Left ventricle myocardium inferior (tissue), 1 donor: ENCODE results near the gene SOD1. TPM values are rescaled to one million over a fixed set of nuclear protein-coding genes. Genes with fewer than 3 reads are reported as not detected.

Source experiments
- DNase-seq: peaks from one replicate; pipeline ENCODE4 v3.0.0-alpha.2; 2020
- H3K27ac ChIP-seq: fragments of 200-600 bp; replicated peaks from 2 replicates; pipeline ENCODE4 v1.8.0; 2021
- H3K27me3 ChIP-seq: fragments of 200-600 bp; 2 replicates; pipeline ENCODE4 v1.8.0; 2021; ENCODE audit warnings: low read depth
- H3K36me3 ChIP-seq: fragments of 200-600 bp; 2 replicates; pipeline ENCODE4 v1.8.0; 2021
- H3K4me1 ChIP-seq: fragments of 200-600 bp; 2 replicates; pipeline ENCODE4 v1.8.0; 2021
- H3K4me3 ChIP-seq: fragments of 200-600 bp; 2 replicates; pipeline ENCODE4 v1.8.0; 2021; ENCODE audit warnings: mild to moderate bottlenecking, moderate library complexity
- H3K9me3 ChIP-seq: fragments of 200-600 bp; replicated peaks from 2 replicates; pipeline ENCODE4 v1.8.0; 2021
- intact Hi-C: fragments of 100-400 bp; cut with micrococcal nuclease; formaldehyde crosslinking; loops from one replicate; pipeline ENCODE4 v1.11.0; 2022
- total RNA-seq: library from RNA; stranded (reverse); fragmentation: NEBNext Ultra II Directional; extraction: Animal tissue kit (Norgen Biotek cat#: 25700); gene quantifications from one replicate; pipeline ENCODE4 v1.2.1, GENCODE V29; 2021
- TF ChIP-seq, protein P1 (sequence below): fragments of 200-600 bp; IDR thresholded peaks from 2 replicates; pipeline ENCODE4 v1.8.0; 2021; ENCODE audit warnings: antibody characterized with exemption, mild to moderate bottlenecking, borderline replicate concordance
- donor health status: DM: no; HTN: yes; CAD: no; lungs with severe emphysema.

The SOD1 gene
- total RNA-seq, 1 donor from 2014 or later: 421 TPM

GRCh38 chr21:31677047-31677446 is 17.6 kb downstream of the SOD1 start:
- Histone ChIP-seq H3K36me3 (peaks cover 23% of the 10 kb centered on the region), H3K9me3 (no peaks in the 10 kb centered on the region), H3K4me1 (no peaks in the 10 kb centered on the region), H3K27me3 (no peaks in the 10 kb centered on the region), H3K4me3 (no peak overlapping the region), H3K27ac (no peak overlapping the region)
- TF ChIP-seq, protein P1, sequence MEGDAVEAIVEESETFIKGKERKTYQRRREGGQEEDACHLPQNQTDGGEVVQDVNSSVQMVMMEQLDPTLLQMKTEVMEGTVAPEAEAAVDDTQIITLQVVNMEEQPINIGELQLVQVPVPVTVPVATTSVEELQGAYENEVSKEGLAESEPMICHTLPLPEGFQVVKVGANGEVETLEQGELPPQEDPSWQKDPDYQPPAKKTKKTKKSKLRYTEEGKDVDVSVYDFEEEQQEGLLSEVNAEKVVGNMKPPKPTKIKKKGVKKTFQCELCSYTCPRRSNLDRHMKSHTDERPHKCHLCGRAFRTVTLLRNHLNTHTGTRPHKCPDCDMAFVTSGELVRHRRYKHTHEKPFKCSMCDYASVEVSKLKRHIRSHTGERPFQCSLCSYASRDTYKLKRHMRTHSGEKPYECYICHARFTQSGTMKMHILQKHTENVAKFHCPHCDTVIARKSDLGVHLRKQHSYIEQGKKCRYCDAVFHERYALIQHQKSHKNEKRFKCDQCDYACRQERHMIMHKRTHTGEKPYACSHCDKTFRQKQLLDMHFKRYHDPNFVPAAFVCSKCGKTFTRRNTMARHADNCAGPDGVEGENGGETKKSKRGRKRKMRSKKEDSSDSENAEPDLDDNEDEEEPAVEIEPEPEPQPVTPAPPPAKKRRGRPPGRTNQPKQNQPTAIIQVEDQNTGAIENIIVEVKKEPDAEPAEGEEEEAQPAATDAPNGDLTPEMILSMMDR: no peak
- intact Hi-C loops: no loop called here
- DNase-seq: no peak

DNA sequence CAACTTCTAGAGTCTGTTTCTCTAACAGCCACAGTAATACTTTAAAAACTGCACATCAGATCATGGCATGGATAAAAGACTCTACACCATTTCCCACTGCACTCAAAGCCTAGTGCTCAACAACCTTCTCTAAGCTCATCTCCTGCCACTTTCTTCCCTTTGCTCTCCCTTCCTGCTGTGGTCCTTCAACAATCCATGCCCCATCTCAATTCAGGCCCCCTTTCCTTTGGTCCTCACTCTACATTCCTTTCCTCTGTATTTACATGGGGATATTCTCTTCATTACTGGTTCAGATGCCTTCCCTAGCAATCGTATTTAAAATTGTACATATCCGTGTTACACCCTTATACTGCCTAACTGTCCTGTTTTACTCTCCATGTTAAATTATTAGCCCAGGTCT is 19.0 kb downstream of the SOD1 start:
- H3K4me3 ChIP-seq: no peak overlapping the region
- intact Hi-C loops: no loop called here
- no peak for DNase-seq
- H3K36me3 ChIP-seq: peaks cover 34% of the 10 kb centered on the region
- no peaks in the 10 kb centered on the region for H3K4me1 ChIP-seq
- no peaks in the 10 kb centered on the region for H3K9me3 ChIP-seq
- H3K27me3 ChIP-seq: no peaks in the 10 kb centered on the region
- H3K27ac ChIP-seq: no peak overlapping the region
- TF ChIP-seq, protein P1: no peak

GRCh38 chr21:31682620-31683019 is 23.1 kb downstream of the SOD1 start:
- TF ChIP-seq, protein P1: no peak
- Histone ChIP-seq H3K27me3 (no peaks in the 10 kb centered on the region), H3K4me1 (peaks cover 7% of the 10 kb centered on the region), H3K4me3 (no peak overlapping the region), H3K36me3 (peaks cover 70% of the 10 kb centered on the region), H3K27ac (no peak overlapping the region), H3K9me3 (no peaks in the 10 kb centered on the region)
- intact Hi-C loops: no loop called here
- no peak for DNase-seq

DNA sequence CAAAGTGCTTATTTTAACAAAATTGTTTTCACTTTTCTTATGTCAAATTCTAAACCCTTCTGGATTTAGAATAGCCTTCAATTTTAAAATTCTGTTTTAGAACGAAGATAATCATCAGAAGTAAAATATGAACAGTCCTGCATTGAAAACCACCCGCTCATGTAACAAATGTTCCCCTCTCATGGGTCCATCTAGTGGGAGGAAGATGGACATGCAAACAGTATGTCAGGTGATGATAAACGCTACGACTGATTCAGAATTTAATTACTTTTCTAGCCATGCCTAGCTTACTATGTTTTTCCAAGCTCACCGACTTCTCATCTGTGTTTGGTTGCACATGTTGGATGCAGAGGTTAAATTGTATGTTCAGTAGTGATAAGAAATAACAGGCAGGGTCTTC is 23.5 kb downstream of the SOD1 start:
- intact Hi-C loops: no loop called here
- DNase-seq: no peak
- Histone ChIP-seq H3K27ac (no peak overlapping the region), H3K4me1 (peaks cover 10% of the 10 kb centered on the region), H3K36me3 (peaks cover 72% of the 10 kb centered on the region), H3K4me3 (no peak overlapping the region), H3K9me3 (no peaks in the 10 kb centered on the region), H3K27me3 (no peaks in the 10 kb centered on the region)
- TF ChIP-seq, protein P1: no peak

GRCh38 chr21:31684918-31685317 is 25.4 kb downstream of the SOD1 start:
- Histone ChIP-seq H3K9me3 (no peaks in the 10 kb centered on the region), H3K27ac (no peak overlapping the region), H3K36me3 (peaks cover 76% of the 10 kb centered on the region), H3K27me3 (no peaks in the 10 kb centered on the region), H3K4me3 (no peak overlapping the region), H3K4me1 (peaks cover 10% of the 10 kb centered on the region)
- DNase-seq: no peak
- TF ChIP-seq, protein P1: no peak
- intact Hi-C loops: no loop called here
